ENCODE results near the gene IRAG1.
"Not testable (repeated sequence)": the region's sequence is repeated elsewhere in the genome, so short reads cannot be mapped to it uniquely, and the experiment has no call there.

Gene IRAG1

GRCh38 chr11:10680956-10681487, 12.5 kb downstream of the IRAG1 start:
- no peaks in the 10 kb centered on the region for H3K36me3 ChIP-seq (ENCODE audit: control insufficient read depth, insufficient read depth, low read length)
- H3K9me3 ChIP-seq (ENCODE audit: control insufficient read depth, low read length), result no peaks in the 10 kb centered on the region
- no peak overlapping the region for H3K27ac ChIP-seq (ENCODE audit: insufficient read depth, low read length, poor library complexity, severe bottlenecking)
- no peaks in the 10 kb centered on the region for H3K4me1 ChIP-seq (ENCODE audit: control insufficient read depth, insufficient read depth, low read length, poor library complexity, severe bottlenecking)
- H3K27me3 ChIP-seq (replicated peaks; ENCODE audit: control insufficient read depth, insufficient read depth, low read length, poor library complexity, severe bottlenecking), result no peaks in the 10 kb centered on the region
- DNase-seq, result no peak
- H3K4me3 ChIP-seq (ENCODE audit: insufficient read depth, low read depth, low read length, poor library complexity, severe bottlenecking), result no peak overlapping the region

GRCh38 chr11:10680279-10680678, 13.3 kb downstream of the IRAG1 start:
- DNase-seq; H3K4me1 ChIP-seq (ENCODE audit: control insufficient read depth, insufficient read depth, low read length, poor library complexity, severe bottlenecking): not testable (repeated sequence)

GRCh38 chr11:10679644-10680043, 13.9 kb downstream of the IRAG1 start:
- Histone ChIP-seq H3K27me3 (replicated peaks; ENCODE audit: control insufficient read depth, insufficient read depth, low read length, poor library complexity, severe bottlenecking) (no peaks in the 10 kb centered on the region), H3K36me3 (ENCODE audit: control insufficient read depth, insufficient read depth, low read length) (no peaks in the 10 kb centered on the region), H3K9me3 (ENCODE audit: control insufficient read depth, low read length) (no peaks in the 10 kb centered on the region), H3K27ac (ENCODE audit: insufficient read depth, low read length, poor library complexity, severe bottlenecking) (no peak overlapping the region), H3K4me1 (ENCODE audit: control insufficient read depth, insufficient read depth, low read length, poor library complexity, severe bottlenecking) (no peaks in the 10 kb centered on the region), H3K4me3 (ENCODE audit: insufficient read depth, low read depth, low read length, poor library complexity, severe bottlenecking) (no peak overlapping the region)
- no peak for DNase-seq

More at GRCh38 chr11:10680279-10680678, 13.3 kb downstream of the IRAG1 start:
- not testable (repeated sequence) for H3K9me3 ChIP-seq (ENCODE audit: control insufficient read depth, low read length); H3K36me3 ChIP-seq (ENCODE audit: control insufficient read depth, insufficient read depth, low read length); H3K27ac ChIP-seq (ENCODE audit: insufficient read depth, low read length, poor library complexity, severe bottlenecking); H3K4me3 ChIP-seq (ENCODE audit: insufficient read depth, low read depth, low read length, poor library complexity, severe bottlenecking); H3K27me3 ChIP-seq (replicated peaks; ENCODE audit: control insufficient read depth, insufficient read depth, low read length, poor library complexity, severe bottlenecking)

GRCh38 chr11:10678101-10678500, 15.5 kb downstream of the IRAG1 start:
- Histone ChIP-seq H3K27me3 (replicated peaks; ENCODE audit: control insufficient read depth, insufficient read depth, low read length, poor library complexity, severe bottlenecking) (no peaks in the 10 kb centered on the region), H3K4me3 (ENCODE audit: insufficient read depth, low read depth, low read length, poor library complexity, severe bottlenecking) (no peak overlapping the region), H3K36me3 (ENCODE audit: control insufficient read depth, insufficient read depth, low read length) (no peaks in the 10 kb centered on the region), H3K4me1 (ENCODE audit: control insufficient read depth, insufficient read depth, low read length, poor library complexity, severe bottlenecking) (no peaks in the 10 kb centered on the region), H3K27ac (ENCODE audit: insufficient read depth, low read length, poor library complexity, severe bottlenecking) (no peak overlapping the region), H3K9me3 (ENCODE audit: control insufficient read depth, low read length) (no peaks in the 10 kb centered on the region)
- DNase-seq, result no peak

GRCh38 chr11:10676919-10677318, 16.6 kb downstream of the IRAG1 start:
- H3K9me3 ChIP-seq (ENCODE audit: control insufficient read depth, low read length), result no peaks in the 10 kb centered on the region
- no peaks in the 10 kb centered on the region for H3K4me1 ChIP-seq (ENCODE audit: control insufficient read depth, insufficient read depth, low read length, poor library complexity, severe bottlenecking)
- H3K27ac ChIP-seq (ENCODE audit: insufficient read depth, low read length, poor library complexity, severe bottlenecking), result no peak overlapping the region
- H3K36me3 ChIP-seq (ENCODE audit: control insufficient read depth, insufficient read depth, low read length), result no peaks in the 10 kb centered on the region
- no peak for DNase-seq
- H3K4me3 ChIP-seq (ENCODE audit: insufficient read depth, low read depth, low read length, poor library complexity, severe bottlenecking), result no peak overlapping the region
- H3K27me3 ChIP-seq (replicated peaks; ENCODE audit: control insufficient read depth, insufficient read depth, low read length, poor library complexity, severe bottlenecking), result no peaks in the 10 kb centered on the region

- no peak overlapping the region for H3K4me3 ChIP-seq (ENCODE audit: insufficient read depth, low read depth, low read length, poor library complexity, severe bottlenecking)
- no peaks in the 10 kb centered on the region for H3K4me1 ChIP-seq (ENCODE audit: control insufficient read depth, insufficient read depth, low read length, poor library complexity, severe bottlenecking)
- no peaks in the 10 kb centered on the region for H3K27me3 ChIP-seq (replicated peaks; ENCODE audit: control insufficient read depth, insufficient read depth, low read length, poor library complexity, severe bottlenecking)
- no peaks in the 10 kb centered on the region for H3K9me3 ChIP-seq (ENCODE audit: control insufficient read depth, low read length)
- no peaks in the 10 kb centered on the region for H3K36me3 ChIP-seq (ENCODE audit: control insufficient read depth, insufficient read depth, low read length)
- DNase-seq, result no peak
- no peak overlapping the region for H3K27ac ChIP-seq (ENCODE audit: insufficient read depth, low read length, poor library complexity, severe bottlenecking)
Measured at GRCh38 chr11:10674911-10675440, 18.6 kb downstream of the IRAG1 start.

- H3K27ac ChIP-seq (ENCODE audit: insufficient read depth, low read length, poor library complexity, severe bottlenecking), result no peak overlapping the region
- H3K9me3 ChIP-seq (ENCODE audit: control insufficient read depth, low read length), result no peaks in the 10 kb centered on the region
- H3K36me3 ChIP-seq (ENCODE audit: control insufficient read depth, insufficient read depth, low read length), result no peaks in the 10 kb centered on the region
- no peak for DNase-seq
- H3K4me3 ChIP-seq (ENCODE audit: insufficient read depth, low read depth, low read length, poor library complexity, severe bottlenecking), result no peak overlapping the region
- no peaks in the 10 kb centered on the region for H3K4me1 ChIP-seq (ENCODE audit: control insufficient read depth, insufficient read depth, low read length, poor library complexity, severe bottlenecking)
- H3K27me3 ChIP-seq (replicated peaks; ENCODE audit: control insufficient read depth, insufficient read depth, low read length, poor library complexity, severe bottlenecking), result no peaks in the 10 kb centered on the region
Measured at GRCh38 chr11:10674440-10674855, 19.1 kb downstream of the IRAG1 start.

- H3K4me3 ChIP-seq (ENCODE audit: insufficient read depth, low read depth, low read length, poor library complexity, severe bottlenecking), result no peak overlapping the region
- no peak overlapping the region for H3K27ac ChIP-seq (ENCODE audit: insufficient read depth, low read length, poor library complexity, severe bottlenecking)
- no peaks in the 10 kb centered on the region for H3K27me3 ChIP-seq (replicated peaks; ENCODE audit: control insufficient read depth, insufficient read depth, low read length, poor library complexity, severe bottlenecking)
- H3K36me3 ChIP-seq (ENCODE audit: control insufficient read depth, insufficient read depth, low read length), result no peaks in the 10 kb centered on the region
- DNase-seq, result no peak
- H3K4me1 ChIP-seq (ENCODE audit: control insufficient read depth, insufficient read depth, low read length, poor library complexity, severe bottlenecking), result no peaks in the 10 kb centered on the region
- no peaks in the 10 kb centered on the region for H3K9me3 ChIP-seq (ENCODE audit: control insufficient read depth, low read length)
Measured at GRCh38 chr11:10673501-10674062, 20.0 kb downstream of the IRAG1 start.

GRCh38 chr11:10670099-10670498, 23.5 kb downstream of the IRAG1 start:
- Histone ChIP-seq H3K4me1 (ENCODE audit: control insufficient read depth, insufficient read depth, low read length, poor library complexity, severe bottlenecking) (no peaks in the 10 kb centered on the region), H3K27me3 (replicated peaks; ENCODE audit: control insufficient read depth, insufficient read depth, low read length, poor library complexity, severe bottlenecking) (no peaks in the 10 kb centered on the region), H3K4me3 (ENCODE audit: insufficient read depth, low read depth, low read length, poor library complexity, severe bottlenecking) (no peak overlapping the region), H3K27ac (ENCODE audit: insufficient read depth, low read length, poor library complexity, severe bottlenecking) (no peak overlapping the region), H3K9me3 (ENCODE audit: control insufficient read depth, low read length) (no peaks in the 10 kb centered on the region), H3K36me3 (ENCODE audit: control insufficient read depth, insufficient read depth, low read length) (no peaks in the 10 kb centered on the region)
- DNase-seq, result no peak

GRCh38 chr11:10669258-10670033, 24.1 kb downstream of the IRAG1 start:
- Histone ChIP-seq H3K27me3 (replicated peaks; ENCODE audit: control insufficient read depth, insufficient read depth, low read length, poor library complexity, severe bottlenecking) (no peaks in the 10 kb centered on the region), H3K4me1 (ENCODE audit: control insufficient read depth, insufficient read depth, low read length, poor library complexity, severe bottlenecking) (no peaks in the 10 kb centered on the region), H3K27ac (ENCODE audit: insufficient read depth, low read length, poor library complexity, severe bottlenecking) (no peak overlapping the region), H3K9me3 (ENCODE audit: control insufficient read depth, low read length) (no peaks in the 10 kb centered on the region), H3K36me3 (ENCODE audit: control insufficient read depth, insufficient read depth, low read length) (no peaks in the 10 kb centered on the region), H3K4me3 (ENCODE audit: insufficient read depth, low read depth, low read length, poor library complexity, severe bottlenecking) (no peak overlapping the region)
- DNase-seq, result no peak

Measured in effector memory CD4-positive, alpha-beta T cell (primary cell).